GM21526 (cell line): Measurements from ENCODE around the gene ABCA13.
"Not testable (repeated sequence)": the region's sequence is repeated elsewhere in the genome, so short reads cannot be mapped to it uniquely, and the experiment has no call there.

ENCODE experiments used
- ATAC-seq: cut with Tn5 transposase; IDR thresholded peaks from one replicate; pipeline ENCODE4 v1.9.1; 2021; ENCODE audit warnings: moderate library complexity; ENCODE audit not compliant: unreplicated experiment, low FRiP score

The ABCA13 gene, protein sequence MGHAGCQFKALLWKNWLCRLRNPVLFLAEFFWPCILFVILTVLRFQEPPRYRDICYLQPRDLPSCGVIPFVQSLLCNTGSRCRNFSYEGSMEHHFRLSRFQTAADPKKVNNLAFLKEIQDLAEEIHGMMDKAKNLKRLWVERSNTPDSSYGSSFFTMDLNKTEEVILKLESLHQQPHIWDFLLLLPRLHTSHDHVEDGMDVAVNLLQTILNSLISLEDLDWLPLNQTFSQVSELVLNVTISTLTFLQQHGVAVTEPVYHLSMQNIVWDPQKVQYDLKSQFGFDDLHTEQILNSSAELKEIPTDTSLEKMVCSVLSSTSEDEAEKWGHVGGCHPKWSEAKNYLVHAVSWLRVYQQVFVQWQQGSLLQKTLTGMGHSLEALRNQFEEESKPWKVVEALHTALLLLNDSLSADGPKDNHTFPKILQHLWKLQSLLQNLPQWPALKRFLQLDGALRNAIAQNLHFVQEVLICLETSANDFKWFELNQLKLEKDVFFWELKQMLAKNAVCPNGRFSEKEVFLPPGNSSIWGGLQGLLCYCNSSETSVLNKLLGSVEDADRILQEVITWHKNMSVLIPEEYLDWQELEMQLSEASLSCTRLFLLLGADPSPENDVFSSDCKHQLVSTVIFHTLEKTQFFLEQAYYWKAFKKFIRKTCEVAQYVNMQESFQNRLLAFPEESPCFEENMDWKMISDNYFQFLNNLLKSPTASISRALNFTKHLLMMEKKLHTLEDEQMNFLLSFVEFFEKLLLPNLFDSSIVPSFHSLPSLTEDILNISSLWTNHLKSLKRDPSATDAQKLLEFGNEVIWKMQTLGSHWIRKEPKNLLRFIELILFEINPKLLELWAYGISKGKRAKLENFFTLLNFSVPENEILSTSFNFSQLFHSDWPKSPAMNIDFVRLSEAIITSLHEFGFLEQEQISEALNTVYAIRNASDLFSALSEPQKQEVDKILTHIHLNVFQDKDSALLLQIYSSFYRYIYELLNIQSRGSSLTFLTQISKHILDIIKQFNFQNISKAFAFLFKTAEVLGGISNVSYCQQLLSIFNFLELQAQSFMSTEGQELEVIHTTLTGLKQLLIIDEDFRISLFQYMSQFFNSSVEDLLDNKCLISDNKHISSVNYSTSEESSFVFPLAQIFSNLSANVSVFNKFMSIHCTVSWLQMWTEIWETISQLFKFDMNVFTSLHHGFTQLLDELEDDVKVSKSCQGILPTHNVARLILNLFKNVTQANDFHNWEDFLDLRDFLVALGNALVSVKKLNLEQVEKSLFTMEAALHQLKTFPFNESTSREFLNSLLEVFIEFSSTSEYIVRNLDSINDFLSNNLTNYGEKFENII (N-terminal part only)

DNA sequence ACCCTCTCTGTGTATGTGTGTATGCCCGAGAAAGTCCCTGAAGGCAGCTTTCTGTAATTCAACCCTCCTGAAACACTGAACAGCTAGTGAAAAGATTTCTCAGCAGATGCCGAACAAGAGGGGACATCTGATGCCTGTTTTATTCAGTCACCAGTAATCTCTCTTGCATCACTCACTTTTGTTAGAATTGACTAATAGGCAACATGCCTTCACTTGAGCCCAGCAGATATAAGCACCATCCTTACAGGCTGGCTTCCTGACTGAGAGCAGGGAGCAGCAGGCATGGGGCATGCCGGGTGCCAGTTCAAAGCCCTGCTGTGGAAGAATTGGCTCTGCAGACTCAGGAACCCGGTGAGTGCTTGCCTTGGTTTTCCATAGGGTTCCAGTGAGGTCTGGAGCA lies at the start of gene ABCA13:
Gene ABCA13, plus strand, starts transcription at position 257 of the 400 bp plus-strand sequence. Its CDS starts 26 bp downstream, at position 283.
- no peak for ATAC-seq

DNA sequence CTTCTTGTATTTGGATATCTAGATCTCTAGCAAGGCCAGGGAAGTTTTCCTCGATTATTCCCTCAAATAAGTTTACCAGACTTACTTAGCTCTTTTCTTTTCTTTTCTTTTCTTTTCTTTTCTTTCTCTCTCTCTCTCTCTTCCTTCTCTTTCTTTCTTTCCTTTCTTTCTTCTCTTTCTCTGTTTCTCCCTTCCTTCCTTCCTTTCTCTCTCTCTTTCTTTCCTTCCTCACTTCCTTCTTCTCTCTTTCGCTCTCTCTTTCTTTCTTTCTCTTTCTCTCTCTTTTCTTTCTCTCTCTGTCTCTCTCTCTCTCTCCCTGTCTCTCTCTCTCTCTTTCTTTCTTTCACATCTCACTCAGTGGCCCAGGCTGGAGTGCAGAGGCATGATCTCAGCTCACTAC lies 45.2 kb upstream of the ABCA13 start:
- ATAC-seq: no peak

DNA sequence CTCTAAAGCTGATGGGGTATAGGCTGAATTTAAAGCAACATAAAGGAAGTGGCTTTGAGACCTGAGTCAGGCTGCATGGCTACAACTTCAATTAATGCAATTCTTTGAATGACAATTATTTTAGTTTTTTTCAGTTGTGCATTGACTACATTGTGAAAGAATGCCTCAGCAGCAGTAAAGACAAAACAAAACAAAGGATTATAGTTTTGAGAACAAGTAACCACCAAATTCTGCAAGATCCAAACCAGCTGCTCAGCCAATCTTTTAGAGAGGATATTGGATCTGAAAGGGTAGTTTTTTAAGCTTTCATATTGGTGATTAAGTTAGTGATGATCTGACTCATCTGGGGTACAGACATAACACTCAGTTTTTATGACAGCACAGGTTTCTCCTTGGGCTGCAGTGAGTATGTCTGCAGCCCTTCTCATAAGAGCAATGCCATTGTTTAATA lies 40.6 kb upstream of the ABCA13 start:
- no peak for ATAC-seq

DNA sequence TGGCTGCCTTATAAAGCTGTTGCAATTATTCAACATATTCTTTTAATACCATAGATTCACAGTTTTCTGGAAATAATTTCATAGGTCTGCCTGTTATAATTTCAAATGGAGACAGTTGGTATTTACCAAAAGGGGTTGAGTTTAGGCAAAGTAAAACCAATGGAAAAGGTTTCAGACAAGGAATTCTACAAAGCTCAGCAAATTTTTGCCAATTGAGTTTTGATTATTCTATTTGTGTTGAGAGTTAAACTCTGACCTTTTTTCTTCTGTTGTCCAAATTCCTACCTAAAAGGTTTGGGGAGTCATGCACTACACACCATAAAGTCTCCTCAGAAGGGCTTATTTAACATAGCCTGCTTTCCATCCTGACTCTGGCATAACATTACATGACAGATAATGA lies 38.5 kb upstream of the ABCA13 start:
- no peak for ATAC-seq

DNA sequence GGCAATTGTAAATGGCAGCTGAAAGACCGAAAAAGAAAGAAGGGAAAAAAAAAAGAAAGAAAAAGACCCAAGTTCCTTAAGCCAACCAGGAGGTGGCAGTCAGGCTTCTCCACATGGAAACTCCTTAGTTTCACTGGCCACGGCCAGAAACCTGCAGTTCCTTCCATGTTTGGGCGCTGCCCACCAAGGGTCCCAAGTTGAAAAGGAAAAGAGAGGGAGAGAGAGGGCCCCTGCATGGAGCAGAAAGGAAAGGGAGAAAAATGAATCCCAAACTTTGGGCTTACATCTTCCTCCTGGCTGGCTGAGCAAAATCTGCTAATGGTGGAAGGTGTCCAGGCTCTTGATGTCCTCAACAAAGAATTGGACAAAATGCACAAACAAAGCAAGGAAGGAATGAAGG lies 31.8 kb upstream of the ABCA13 start:
- ATAC-seq: no peak

- no peak for ATAC-seq
Observed at GRCh38 chr7:48140001-48140681, 31.1 kb upstream of the ABCA13 start.

DNA sequence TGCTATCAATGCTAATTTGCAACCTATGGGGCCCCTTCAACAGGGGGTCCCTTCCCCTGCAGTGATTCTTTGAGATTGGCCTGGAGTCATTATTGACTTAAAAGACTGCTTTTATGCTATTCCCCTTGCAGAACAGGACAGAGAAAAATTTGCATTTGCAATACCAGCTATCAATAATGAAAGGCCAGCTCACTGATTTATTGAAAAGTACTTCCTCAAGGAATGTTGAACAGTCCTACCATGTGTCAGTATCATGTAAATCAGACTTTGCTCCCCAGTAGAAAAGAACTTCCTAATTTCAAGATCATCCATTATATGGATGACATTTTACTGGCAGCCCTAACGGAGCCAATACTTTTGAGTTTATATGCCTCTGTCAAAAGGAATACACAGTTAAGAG lies 29.7 kb upstream of the ABCA13 start:
- ATAC-seq: no peak

- no peak for ATAC-seq
Observed at GRCh38 chr7:48144291-48144768, 26.9 kb upstream of the ABCA13 start.

- no peak for ATAC-seq
Observed at GRCh38 chr7:48147078-48147591, 24.1 kb upstream of the ABCA13 start.

GRCh38 chr7:48147690-48148089 lies 23.6 kb upstream of the ABCA13 start:
- not testable (repeated sequence) for ATAC-seq

- ATAC-seq: no peak
Observed at GRCh38 chr7:48148311-48148710, 22.9 kb upstream of the ABCA13 start.

- ATAC-seq: no peak
Observed at GRCh38 chr7:48149058-48149457, 22.2 kb upstream of the ABCA13 start.

DNA sequence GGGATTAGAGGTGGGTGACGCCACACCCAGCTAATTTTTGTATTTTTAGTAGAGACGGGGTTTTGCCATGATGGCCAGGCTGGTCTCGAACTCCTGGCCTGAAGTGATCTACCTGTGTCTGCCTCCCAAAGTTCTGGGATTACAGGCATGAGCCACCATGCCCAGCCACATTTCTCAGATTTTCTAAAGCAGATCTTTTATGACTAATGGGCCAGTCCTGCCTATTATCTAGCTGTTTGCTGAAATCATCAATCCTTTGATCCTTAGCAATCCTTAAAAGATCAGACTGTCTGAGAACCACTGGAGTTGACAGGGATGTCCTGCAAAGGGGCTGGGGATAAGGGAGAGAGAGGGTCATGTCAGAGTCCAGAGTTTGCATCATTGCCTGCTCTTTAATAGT lies 21.2 kb upstream of the ABCA13 start:
- ATAC-seq: no peak

- ATAC-seq: peak; percentile 79
Observed at GRCh38 chr7:48154792-48155413, 16.4 kb upstream of the ABCA13 start.

GRCh38 chr7:48158404-48158803 lies 12.9 kb upstream of the ABCA13 start:
- ATAC-seq: no peak

DNA sequence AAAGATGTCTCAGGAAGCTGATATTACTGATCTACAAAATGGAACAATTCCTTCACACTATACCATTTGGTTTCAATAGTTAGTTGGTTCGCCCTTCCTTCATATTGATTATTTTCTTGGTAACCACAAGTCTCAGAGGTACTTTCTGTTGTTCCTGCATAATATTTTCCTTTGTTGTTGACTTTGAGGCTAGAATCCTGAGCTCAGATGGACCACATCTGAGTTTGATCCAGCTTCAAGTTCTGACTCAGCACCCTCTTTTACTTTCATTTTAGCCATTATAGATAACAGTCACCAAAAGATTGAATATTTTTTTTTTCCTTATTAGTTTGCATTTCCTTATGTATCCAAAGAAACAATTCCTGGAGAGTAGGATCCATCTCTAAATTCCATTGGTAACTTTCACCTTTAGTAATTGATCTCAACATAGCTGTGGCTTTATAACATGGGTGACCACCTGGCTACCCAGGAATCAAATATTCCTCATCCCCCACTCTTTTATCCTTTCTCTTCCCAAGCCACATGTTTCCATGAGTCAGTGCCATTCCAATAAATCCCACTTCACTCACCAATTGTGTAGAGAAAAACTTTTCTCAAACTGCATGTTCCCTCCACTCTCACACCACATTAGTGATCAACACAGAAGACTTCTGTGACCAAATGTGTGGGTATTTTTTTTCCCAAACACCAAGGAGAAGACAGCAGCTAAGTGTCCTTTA lies 9.7 kb upstream of the ABCA13 start:
- no peak for ATAC-seq

DNA sequence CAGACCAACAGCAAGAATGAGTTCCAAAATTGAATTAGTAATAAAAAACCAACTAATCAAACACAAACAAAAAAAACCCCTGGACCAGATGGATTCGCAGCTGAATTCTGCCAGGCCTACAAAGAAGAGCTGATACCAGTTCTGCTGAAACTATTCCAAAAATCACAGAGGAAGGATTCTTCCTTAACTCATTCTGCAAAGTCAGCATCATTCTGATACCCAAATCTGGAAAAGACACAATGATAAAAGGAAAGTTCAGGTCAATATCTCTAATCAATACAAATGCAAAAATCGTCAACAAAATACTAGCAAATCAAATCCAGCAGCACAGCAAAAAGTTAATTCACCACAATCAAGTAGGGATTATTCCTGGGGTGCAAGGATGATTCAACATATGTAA lies 6.1 kb upstream of the ABCA13 start:
- ATAC-seq: no peak

DNA sequence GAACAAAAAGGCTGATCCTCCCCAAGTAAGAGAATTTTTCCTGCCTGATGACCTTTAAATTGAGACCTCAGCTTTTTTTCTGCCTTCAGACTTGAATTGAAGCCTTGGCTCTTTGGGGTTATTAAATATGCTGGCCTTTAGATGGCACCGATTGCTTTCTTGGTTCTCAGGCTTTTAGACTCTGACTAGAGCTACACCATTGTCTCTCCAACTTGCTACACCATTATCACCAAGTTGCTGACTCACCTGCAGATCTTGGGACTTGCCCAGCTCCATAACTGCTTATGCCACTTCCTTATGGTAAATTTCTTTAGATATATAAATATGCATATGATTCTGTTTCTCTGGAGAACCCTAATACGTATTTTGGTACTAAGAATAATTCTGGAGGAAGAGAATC lies 3.1 kb upstream of the ABCA13 start:
- no peak for ATAC-seq

- no peak for ATAC-seq
Observed at GRCh38 chr7:48170506-48170905, 752 bp upstream of the ABCA13 start.
